Activated CD8-positive, alpha-beta memory T cell treated with anti-CD3 and anti-CD28 coated beads for 4 hours (primary cell): ENCODE data around the gene SLC30A10.
"Not testable (repeated sequence)": the region's sequence is repeated elsewhere in the genome, so short reads cannot be mapped to it uniquely, and the experiment has no call there.

Experiments used
- DNase-seq, 2 donors: peaks; one replicate each; pipeline ENCODE4 v3.0.0-alpha.2; 2020; ENCODE audit warnings: low read depth in 2 of 2

SLC30A10 gene

DNA sequence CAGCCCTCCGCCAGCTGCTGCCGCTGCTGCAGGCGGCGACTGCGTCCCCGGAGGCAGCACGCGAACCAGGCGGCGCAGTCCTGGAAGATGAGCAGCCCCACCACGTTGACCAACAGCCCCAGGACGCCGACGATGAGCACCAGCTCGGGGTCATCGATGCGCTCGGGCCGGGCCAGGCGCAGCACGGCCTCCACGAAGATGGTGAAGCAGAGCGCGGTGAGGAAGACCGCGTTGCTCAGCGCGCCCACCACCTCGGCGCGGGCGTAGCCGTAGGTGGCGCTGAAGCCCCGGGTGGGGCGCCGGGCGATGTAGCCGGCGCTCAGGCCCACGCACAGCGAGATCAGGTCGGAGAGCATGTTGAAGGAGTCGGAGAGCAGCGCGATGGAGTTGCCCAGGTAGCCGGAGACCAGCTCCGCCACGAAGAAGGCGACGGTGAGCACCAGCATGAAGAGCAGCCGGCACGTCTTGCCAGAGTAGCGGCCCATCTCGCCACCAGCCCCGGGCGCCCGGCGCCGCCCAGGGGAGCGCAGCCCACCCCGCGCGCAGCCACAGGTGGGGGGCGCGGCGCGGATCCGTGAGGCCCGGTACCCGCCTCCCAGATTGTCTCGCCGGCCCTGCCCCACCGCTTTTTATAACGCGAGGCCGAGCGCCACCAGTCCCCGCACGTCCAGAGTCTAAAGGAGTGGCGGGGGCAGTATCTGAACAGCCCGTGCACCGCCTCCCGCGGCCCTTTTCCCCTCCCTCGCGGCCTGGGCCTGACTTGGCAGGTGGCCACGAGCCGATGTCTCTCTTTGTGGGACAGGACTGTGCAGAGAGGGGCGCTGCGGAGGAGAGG, at the start of gene SLC30A10:
TSS of gene SLC30A10 (minus strand) at position 602 of the 835 bp plus-strand sequence. CDS start at position 485, 117 bp downstream.
- DNase-seq = no peak

DNA sequence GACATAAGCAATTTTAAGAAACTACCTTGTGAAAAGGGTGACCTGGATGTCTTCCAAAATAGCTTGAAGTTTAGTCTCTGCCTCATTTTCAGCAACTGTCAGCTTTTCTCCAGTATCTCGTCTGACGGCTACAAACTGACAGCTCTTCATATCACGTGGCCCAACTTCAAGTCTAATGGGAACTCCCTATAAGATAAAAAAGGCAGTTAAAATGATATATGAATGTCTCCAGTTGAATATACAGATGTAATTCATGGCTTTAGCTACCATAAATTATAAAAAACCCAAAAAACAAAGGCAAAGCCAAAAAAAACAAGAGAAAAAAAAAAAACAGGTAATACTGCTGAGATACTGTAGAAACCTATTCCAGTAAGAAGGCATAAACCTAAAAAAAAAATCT, 44.9 kb upstream of the SLC30A10 start:
- DNase-seq = no peak

DNA sequence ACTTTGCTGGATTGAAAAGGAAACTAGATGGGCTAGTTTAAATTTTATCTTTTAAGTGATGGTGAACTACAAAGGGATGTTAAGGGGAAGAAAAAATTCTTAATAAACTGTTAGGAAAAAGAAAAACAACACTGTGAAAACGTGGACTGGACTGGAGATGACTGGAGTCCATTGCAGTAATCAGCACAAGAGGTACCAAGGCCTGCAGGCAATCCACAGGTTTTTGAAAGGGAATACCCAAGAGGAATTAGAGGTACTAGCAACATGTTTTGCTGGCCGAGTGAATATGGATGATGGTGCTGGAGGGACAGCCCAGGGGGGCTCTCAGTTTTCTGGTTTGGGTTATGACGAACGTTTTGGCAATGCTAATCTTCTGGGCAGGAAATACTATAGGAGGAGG, 39.0 kb upstream of the SLC30A10 start:
- no peak for DNase-seq

DNA sequence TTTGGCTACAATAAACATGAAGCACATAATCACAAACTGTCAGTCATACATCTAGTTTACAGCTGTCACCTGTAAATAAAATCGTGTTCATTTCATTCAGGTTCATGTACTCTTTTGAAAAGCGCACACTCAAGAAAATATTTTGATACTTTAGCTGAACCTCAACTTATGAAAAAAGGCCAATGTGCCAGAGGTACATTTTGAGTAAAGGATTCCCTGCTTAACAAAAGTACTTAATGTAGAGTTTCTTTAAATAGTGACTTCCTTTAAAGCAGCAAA, 37.7 kb upstream of the SLC30A10 start:
- no peak for DNase-seq

DNA sequence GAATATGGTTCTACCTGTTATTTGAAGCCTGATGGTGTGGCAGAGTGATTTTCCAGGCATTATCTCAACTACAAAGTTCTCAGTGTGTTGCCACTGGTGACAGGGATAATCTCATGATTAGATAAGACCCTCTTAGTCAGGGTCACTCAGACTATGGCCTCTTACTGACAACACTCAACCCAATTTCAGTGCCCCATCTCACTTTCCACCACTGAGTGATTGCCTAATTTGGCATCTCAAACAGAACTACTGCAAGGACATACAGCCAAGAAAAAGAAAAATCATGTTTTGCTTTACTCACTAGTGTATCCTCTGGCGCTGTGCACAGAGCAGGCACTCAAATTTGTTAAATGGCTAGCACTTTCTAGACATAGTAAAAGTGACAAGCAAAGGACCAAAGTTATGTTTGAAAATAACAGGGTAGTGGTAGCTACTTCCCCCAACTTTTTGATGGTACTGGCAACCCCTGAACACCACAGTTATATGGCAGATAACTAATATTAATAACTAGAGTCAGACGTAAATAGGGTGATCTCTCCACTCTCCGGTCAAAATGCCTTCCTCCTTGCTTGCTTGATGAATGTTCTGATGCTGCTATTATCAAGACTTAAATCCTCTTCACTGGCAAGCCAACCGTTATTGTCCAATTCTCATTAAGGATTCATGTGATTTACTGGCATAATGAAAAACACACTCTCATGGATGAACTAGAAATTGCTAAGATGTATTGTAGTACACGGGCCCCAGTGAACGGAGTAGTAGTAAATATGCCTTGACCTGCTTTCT, 37.1 kb upstream of the SLC30A10 start:
- DNase-seq = no peak

DNA sequence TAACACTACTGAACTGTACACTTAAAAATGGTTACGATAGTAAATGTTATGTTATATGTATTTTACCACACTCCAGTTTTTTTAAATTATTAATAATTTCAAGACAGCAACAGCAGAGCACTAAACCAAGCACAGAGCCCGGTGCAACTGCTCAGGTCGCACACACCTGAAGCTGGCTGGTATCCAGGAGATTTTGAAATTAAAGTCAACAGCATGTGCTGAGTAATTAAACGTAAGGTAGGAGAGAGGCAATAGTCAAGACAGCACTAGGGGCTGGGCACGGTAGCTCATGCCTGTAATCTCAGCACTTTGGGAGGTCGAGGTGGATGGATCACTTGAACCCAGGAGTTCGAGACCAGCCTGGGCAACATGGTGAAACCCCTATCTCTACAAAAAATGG, 35.1 kb upstream of the SLC30A10 start:
- no peak for DNase-seq

DNA sequence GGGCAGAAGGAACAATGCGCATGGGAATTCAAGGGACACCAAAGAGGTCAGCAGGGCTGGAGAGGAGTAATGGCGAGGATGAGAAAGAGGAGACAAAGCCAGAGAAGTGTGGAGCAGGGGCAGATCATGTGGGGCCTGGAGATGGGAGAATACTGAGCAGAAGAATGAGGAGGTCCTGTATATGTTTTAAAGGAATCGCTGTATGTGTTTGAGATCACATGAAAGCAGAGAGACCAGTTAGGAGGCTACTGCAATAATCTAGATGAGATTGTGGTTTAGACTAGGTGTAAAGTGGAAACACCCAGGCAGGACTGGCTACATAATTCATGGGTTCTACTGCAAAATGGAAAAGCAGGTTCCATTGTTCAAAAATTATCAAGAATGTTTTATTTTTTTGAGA, 33.3 kb upstream of the SLC30A10 start:
- DNase-seq = no peak

DNA sequence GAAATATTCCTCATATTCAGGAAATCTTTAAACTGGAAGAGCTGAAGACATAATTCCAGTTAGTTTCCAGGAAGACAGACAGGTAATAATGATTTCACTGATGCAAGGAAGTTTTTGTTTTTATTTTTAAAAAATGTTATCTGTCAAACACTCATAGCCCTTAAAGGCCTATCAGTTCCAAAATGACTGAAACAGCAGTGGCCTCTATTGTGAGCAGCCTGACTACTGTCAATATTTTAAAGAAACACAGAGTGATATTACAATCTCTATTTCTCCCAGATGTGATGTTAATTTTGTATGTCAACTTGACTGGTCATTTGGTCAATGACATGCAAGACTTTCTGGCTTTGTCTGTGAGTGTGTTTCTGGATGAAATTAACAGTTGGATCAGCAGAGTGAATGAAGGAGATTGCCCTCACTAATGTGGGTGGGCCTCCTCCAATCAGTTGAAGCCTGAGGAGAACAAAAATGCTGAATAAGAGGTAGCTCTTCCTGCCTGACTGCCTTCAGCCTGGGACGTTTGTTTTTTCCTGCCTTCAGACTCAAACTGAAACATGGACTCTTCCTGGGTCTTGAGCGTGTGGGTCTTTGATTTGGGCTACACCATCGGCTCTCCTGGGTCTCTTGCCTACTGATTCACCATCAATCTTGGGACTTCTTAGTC, 31.3 kb upstream of the SLC30A10 start:
- DNase-seq = no peak

DNA sequence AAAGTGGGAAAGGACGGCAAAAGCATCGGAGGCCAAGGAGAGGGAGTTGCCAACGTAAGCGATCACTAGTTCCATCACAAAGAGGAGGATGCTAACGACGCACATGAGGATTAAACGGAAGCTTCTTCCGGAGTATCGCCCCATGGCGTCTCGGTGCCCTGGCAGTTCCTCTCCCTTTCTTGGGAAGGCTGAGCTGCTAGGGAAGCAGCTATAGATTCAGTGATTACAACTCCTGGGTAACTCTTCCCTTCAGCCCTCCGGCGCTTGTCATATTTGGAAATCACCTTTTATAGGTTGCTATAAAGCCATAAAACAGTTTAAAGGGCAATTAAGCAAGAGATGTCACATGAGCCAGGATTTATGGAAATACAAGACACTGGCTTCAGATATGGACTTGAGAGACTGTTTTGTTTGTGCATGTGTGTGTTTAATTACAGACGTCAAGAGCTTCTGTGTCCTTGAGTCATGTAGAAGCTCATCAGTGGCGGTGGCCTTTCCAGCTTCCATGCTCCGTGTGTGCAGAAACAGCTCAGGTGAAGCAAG, 30.6 kb upstream of the SLC30A10 start:
- DNase-seq = no peak

DNA sequence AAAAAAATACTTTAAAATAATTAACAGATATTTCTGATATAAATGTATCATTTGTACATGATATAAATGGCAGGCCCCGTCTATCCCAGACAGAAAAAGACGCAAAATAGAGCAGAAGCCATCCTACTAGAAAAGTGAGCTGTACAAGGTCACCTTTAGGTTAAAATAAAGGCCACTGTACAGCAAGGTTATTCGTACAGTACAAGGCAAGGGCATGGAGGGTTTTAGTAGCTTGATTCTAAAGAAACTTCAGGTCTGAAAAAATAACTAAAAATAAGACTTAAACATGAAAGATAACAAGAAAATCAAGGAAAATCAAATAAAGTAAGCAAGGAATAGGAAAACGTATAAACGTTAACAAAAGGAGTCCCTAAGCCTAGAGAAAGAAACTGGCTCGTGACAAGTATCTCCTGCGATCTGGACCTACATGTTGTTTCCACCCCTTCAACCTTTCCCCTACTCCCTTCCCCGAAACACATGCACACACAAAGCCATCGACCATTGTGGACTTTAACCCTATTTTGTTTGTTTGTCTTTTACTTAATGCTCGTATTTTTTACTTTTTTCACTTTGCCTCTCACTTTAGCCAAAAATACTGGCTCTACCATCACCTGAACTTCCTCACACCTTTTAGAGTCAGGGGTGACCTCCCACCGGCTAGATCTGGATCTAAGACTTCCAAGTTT, 26.5 kb upstream of the SLC30A10 start:
- DNase-seq = no peak

DNA sequence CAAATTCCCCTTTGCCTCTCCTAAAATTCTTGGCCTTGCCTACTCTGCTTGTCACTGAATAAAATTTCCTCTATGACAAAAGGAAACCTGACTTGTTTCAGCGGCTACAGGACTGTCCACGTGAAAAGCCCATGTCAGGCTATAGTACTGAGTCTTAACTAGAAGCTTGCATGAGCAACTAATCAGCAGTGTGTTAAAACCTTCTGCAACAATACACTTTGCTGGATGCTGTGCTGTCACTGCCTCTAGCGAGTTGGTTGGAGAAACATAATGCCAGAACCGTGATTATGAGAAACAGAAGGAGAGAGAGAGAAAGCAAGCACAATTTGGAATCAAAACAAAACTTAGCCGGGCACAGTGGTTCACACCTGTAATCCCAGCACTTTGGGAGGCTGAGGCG, 25.7 kb upstream of the SLC30A10 start:
- no peak for DNase-seq

DNA sequence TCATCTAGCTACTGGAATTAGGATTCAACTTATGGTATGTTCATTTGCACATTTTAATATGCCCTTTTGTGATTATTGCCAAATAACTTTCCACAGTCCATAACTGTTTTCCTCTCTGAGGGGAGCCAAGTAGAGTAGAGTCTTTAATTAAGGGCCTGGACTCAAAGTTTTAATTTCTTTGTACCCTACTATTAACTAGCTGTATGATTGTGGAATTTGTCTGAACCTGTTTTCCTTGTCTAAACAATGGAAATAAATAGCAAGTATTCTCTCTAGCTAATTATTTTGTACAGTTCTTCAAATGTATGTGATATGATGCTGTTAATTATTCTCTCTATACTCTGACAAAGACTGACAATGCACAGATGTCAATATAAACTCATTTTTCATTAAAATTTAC, 24.0 kb upstream of the SLC30A10 start:
- no peak for DNase-seq

DNA sequence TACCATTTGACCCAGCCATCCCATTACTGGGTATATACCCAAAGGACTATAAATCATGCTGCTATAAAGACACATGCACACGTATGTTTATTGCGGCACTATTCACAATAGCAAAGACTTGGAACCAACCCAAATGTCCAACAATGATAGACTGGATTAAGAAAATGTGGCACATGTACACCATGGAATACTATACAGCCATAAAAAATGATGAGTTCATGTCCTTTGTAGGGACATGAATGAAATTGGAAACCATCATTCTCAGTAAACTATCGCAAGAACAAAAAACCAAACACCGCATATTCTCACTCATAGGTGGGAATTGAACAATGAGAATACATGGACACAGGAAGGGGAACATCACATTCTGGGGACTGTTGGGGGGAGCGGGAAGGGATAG, 20.9 kb upstream of the SLC30A10 start:
- not testable (repeated sequence) for DNase-seq

DNA sequence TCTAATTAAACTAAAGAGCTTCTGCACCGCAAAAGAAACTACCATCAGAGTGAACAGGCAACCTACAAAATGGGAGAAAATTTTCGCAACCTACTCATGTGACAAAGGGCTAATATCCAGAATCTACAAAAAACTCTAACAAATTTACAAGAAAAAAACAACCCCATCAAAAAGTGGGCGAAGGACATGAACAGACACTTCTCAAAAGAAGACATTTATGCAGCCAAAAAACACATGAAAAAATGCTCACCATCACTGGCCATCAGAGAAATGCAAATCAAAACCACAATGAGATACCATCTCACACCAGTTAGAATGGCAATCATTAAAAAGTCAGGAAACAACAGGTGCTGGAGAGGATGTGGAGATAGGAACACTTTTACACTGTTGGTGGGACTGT, 20.4 kb upstream of the SLC30A10 start:
- not testable (repeated sequence) for DNase-seq

DNA sequence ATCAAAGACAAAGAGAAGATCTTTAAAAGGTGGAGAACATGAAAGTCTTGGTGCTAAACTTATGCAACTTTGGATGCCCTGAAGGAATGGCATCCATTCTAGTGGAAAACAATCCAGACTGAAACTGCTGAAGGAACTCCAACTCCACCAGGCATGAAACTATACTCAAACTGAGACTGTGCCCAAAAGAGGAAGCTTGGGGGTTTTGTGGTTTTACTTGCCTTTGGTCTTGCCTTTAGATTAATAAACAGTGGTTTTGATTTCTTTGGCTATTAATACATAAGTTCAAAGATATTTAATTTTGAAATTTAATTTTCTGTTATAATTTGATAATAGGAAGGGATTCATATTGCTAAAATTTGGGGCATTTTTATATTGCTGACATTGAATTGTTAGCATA, 17.4 kb upstream of the SLC30A10 start:
- no peak for DNase-seq

DNA sequence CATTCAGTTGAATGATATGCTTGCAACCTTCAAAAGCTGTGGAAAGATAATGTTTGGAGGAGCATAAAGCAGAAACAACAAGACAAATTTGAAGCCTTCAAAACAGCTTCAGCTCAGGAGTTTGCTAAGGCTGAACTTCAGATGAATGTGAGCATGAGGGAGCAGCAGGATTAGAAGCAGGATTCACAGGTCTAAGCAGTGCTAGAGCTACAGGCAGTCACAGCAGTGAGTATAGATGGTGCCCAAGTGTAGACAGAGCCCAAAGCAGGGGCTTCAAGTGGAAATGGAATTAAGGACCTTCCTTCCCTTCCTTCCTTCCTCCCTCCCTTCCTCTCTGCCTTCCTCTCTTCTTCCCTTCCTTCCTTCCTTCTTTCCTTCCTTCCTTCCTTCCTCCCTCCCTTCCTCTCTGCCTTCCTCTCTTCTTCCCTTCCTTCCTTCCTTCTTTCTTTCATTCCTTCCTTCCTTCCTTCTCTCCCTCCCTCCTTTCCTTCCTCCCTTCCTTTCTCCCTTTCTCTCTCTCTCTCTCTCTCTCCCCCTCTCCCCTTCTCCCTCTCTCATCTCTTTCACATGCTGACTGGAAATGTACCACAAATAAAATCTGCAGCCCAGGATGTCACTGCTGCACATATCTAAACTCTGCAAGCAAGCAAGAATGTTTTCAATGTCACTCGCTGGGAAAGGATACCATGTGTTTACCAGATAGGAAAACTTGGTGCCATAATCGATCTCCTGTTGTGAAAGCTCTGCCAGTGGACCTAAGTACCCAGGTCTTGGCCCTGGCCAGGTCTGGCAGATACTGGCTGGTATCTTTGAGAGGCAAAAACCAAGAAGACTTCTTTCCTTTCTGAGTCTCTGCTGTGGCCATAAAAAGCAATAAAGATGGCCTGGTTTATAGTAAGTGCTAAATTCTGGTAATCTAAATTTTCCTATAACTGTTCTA, 13.1 kb upstream of the SLC30A10 start:
- DNase-seq = no peak

DNA sequence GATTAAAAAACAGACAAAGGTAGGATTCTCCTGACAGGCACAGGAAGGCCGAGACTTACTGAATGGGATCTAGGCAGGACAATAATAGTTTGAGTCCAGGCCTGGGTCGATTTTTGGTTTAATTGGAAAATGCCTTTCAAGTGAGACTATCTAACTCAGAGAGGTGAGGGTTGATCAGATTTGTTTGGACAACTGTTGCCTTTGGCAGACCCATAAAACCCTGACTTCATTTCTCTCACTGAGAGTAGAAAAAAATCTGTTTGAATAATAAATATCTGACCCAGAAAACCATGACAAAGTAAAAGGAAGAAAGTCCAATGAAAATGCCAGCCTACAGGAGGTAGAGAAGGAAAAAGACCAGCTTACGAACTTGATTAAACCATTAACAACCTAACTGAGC, 12.3 kb upstream of the SLC30A10 start:
- DNase-seq = no peak

DNA sequence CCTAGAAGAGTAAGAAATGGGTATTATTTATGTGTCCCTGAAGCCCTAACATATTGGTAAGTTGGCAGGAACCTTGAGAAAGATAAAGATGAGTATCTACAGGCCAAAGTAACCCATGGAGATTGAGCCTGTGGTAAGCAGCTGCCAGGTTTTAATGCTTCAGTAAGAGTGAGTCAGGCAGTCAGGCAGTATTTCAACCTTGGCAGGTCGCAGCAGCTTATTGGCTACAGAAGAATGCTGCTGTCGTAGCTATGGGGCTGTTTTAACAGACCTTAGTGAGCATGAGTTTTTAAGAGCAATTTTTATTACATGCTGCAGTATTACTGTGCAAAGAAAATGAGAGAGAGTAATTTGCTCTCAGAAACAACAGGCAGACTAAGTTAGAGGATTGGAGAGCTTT, 10.3 kb upstream of the SLC30A10 start:
- DNase-seq = no peak

DNA sequence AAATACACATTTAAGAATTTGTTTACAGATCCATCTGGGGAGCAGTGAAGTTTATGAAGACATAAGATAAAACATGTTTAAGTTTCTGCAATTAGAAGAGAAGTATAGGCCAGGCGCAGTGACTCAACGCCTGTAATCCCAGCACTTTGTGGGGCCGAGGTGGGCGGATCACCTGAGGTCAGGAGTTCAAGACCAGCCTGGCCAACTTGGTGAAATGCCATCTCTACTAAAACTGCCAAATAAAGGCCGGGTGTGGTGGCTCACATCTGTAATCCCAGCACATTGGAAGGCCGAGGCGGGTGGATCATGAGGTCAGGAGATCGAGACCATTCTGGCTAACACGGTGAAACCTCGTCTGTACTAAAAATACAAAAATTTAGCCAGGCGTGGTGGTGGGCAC, 5.4 kb upstream of the SLC30A10 start:
- not testable (repeated sequence) for DNase-seq

DNA sequence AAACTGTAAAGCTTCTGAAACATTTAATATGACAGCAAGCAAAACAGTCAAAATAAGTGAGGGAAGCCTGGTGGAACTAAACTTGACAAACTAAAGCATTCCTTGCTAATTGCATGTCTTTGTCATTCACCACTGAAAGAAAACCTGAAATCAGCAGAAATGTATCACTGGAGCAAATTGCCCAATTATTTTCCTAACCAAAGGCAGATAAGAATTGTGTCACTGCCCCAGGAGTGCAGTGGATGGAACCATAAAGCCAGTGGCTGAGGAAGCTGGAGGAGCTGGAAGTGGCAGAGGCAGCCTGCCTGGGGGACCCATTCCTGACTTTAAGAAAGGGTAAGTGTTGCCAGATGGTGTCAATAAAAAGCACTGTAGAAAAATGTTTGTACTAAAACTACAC, 2.7 kb upstream of the SLC30A10 start:
- no peak for DNase-seq

DNA sequence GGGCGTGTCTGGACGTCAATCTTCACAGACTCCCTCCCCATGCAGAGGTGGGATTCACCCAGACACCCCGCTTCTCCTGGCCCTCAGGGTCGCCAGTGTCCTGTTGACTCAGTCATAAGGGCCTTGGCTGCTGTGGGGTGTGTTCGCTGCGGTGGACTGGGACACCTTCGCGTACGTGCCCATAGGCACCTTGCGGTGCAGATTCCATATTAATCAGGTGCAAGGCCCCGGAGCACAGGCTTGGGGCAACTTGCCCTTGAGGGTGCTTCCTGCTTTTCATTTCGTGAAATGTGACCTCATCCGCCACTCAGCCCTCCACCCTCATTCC, 398 bp upstream of the SLC30A10 start:
- no peak for DNase-seq
